B cell (primary cell): ENCODE measurements around the gene DACH1. TPM values are rescaled to one million over a fixed set of nuclear protein-coding genes. Genes with fewer than 3 reads are reported as not detected.

Source experiments
- ATAC-seq: fragments of 200-7000 bp; cut with Tn5 transposase; one replicate; pipeline ENCODE4 v1.10.0; 2021; ENCODE audit warnings: low read depth, mild to moderate bottlenecking, moderate number of reproducible peaks, moderate library complexity
- CTCF ChIA-PET: fragments of 350-600 bp; sonication (Branson Sonifier 250); formaldehyde crosslinking; loops from one replicate; lab custom pipeline; 2021; ENCODE audit warnings: antibody characterized with exemption, inconsistent platforms; lab: Charles Lee
- POLR2A ChIA-PET: fragments of 350-600 bp; sonication (Branson Sonifier 250); formaldehyde crosslinking; loops from one replicate; lab custom pipeline; 2021; ENCODE audit warnings: antibody characterized with exemption; lab: Charles Lee
- DNase-seq: peaks from one replicate; pipeline ENCODE4 v3.0.0; 2013
- H2AFZ ChIP-seq: 2 replicates; pipeline ENCODE4 v1.6.1; 2012; ENCODE audit warnings: mild to moderate bottlenecking, low read depth, low read length; ENCODE audit not compliant: insufficient read depth, poor library complexity, severe bottlenecking
- H3K27ac ChIP-seq, 2 donors: 1 replicate in 1 of 2; 2 replicates in 1 of 2; pipeline ENCODE4 v1.5.1; 2012 to 2013; ENCODE audit warnings: low read length in 2 of 2, mild to moderate bottlenecking in 2 of 2, moderate library complexity in 1 of 2
- H3K27me3 ChIP-seq, 4 experiments: fragments of 200-600 bp in 1 of 4; sonication (generic) in 1 of 4; replicated peaks in 1 of 4; 1 replicate in 2 of 4; 2 replicates in 2 of 4; pipeline versions ENCODE4 v1.6.1 to v1.7.0; 2013 to 2016; ENCODE audit warnings: low read length in 3 of 4, mild to moderate bottlenecking in 2 of 4, mixed read lengths in 1 of 4, moderate library complexity in 1 of 4; ENCODE audit not compliant: insufficient read depth in 4 of 4, control insufficient read depth in 3 of 4; ENCODE audit errors: control extremely low read depth in 1 of 4
- H3K36me3 ChIP-seq, 2 experiments: replicated peaks in 1 of 2; 1 replicate in 1 of 2; 2 replicates in 1 of 2; pipeline versions ENCODE4 v1.6.1 to v1.7.1; 2013; ENCODE audit warnings: low read length in 1 of 2; ENCODE audit not compliant: insufficient read depth in 2 of 2, control insufficient read depth in 1 of 2; ENCODE audit errors: control extremely low read depth in 1 of 2, extremely low read depth in 1 of 2
- H3K4me1 ChIP-seq, 2 donors: fragments of 200-600 bp in 1 of 2; sonication (generic) in 1 of 2; 1 replicate in 1 of 2; 2 replicates in 1 of 2; pipeline versions ENCODE4 v1.5.1 to v1.6.1; 2013 to 2017; ENCODE audit warnings: low read length in 2 of 2; ENCODE audit not compliant: control insufficient read depth in 2 of 2, insufficient read depth in 2 of 2
- H3K4me2 ChIP-seq: replicated peaks from 2 replicates; pipeline ENCODE3; 2012; ENCODE audit warnings: mild to moderate bottlenecking, low read depth, low read length; ENCODE audit not compliant: poor library complexity, severe bottlenecking
- H3K4me3 ChIP-seq, 5 experiments: fragments of 200-600 bp in 1 of 5; sonication (generic) in 1 of 5; 1 replicate in 3 of 5; 2 replicates in 2 of 5; pipeline versions ENCODE4 v1.5.1 to v1.7.0; 2011 to 2016; ENCODE audit warnings: low read length in 4 of 5, mild to moderate bottlenecking in 4 of 5, low read depth in 2 of 5, control low read depth in 1 of 5, moderate library complexity in 1 of 5; ENCODE audit not compliant: insufficient read depth in 1 of 5; ENCODE audit errors: control extremely low read depth in 1 of 5, extremely low read depth in 1 of 5
- H3K79me2 ChIP-seq: fragments of 200-600 bp; sonication (generic); one replicate; pipeline ENCODE4 v1.6.0; 2016; ENCODE audit warnings: low read length; ENCODE audit not compliant: control insufficient read depth, insufficient read depth
- H3K9ac ChIP-seq: fragments of 200-600 bp; sonication (generic); 2 replicates; pipeline ENCODE4 v1.6.1; 2017; ENCODE audit warnings: mild to moderate bottlenecking, low read length, moderate library complexity
- H3K9me3 ChIP-seq, 3 donors: one replicate each; pipeline versions ENCODE4 v1.6.1 to v1.7.1; 2013; ENCODE audit warnings: low read length in 2 of 3; ENCODE audit not compliant: control insufficient read depth in 2 of 3, insufficient read depth in 1 of 3; ENCODE audit errors: control extremely low read depth in 1 of 3
- H4K20me1 ChIP-seq: 2 replicates; pipeline ENCODE4 v1.6.0; 2012; ENCODE audit warnings: mild to moderate bottlenecking, low read length; ENCODE audit not compliant: insufficient read depth, control insufficient read depth, poor library complexity, severe bottlenecking
- H3K27ac Mint-ChIP-seq: one replicate; pipeline ENCODE4 v1.8.0; 2021; ENCODE audit warnings: mixed read lengths
- H3K27me3 Mint-ChIP-seq: one replicate; pipeline ENCODE4 v1.8.0; 2021; ENCODE audit warnings: mixed read lengths
- H3K4me1 Mint-ChIP-seq: one replicate; pipeline ENCODE4 v1.8.0; 2021; ENCODE audit warnings: mixed read lengths
- H3K4me3 Mint-ChIP-seq: one replicate; pipeline ENCODE4 v1.8.0; 2021; ENCODE audit warnings: mixed read lengths
- H3K9me3 Mint-ChIP-seq: one replicate; pipeline ENCODE4 v1.8.0; 2022; ENCODE audit warnings: mixed read lengths; ENCODE audit not compliant: insufficient read depth
- EZH2 ChIP-seq: IDR thresholded peaks from 2 replicates; pipeline ENCODE4 v1.6.1; 2012; ENCODE audit warnings: borderline replicate concordance, low read depth, mild to moderate bottlenecking, moderate library complexity, low read length; ENCODE audit not compliant: insufficient read depth, poor library complexity, severe bottlenecking
- WGBS: methylation state at CpG from one replicate; pipeline ENCODE4 v1.1.5; 2013; ENCODE audit warnings: missing lambda C conversion rate; ENCODE audit not compliant: insufficient coverage; 5-methylcytosine and 5-hydroxymethylcytosine counted together
- intact Hi-C: fragments of 100-400 bp; cut with micrococcal nuclease; formaldehyde crosslinking; loops from one replicate; pipeline ENCODE4 v1.10.0; 2022
- polyA plus RNA-seq: library from polyadenylated mRNA; depleted of rRNA; stranded (reverse); fragments of >200 nt; gene quantifications from 2 replicates; pipeline ENCODE4 v1.2.3, GENCODE V29; 2012
- total RNA-seq, 2 donors: library from RNA; stranded (reverse); fragments of 120-200 nt in 1 of 2; gene quantifications; 1 replicate in 1 of 2; 2 replicates in 1 of 2; pipeline versions ENCODE4 v1.2.3 to v1.2.4, GENCODE V29; 2013 to 2022
- TF ChIP-seq, protein P1 (sequence below): fragments of 200-600 bp; IDR thresholded peaks from one replicate; pipeline ENCODE4 v1.8.0; 2022; ENCODE audit warnings: antibody characterized with exemption, mild to moderate bottlenecking

Gene DACH1
- total and polyA plus RNA-seq, 2 donors (not counting 1 experiment from before 2014, with no cell fraction given) = not detected

DNA sequence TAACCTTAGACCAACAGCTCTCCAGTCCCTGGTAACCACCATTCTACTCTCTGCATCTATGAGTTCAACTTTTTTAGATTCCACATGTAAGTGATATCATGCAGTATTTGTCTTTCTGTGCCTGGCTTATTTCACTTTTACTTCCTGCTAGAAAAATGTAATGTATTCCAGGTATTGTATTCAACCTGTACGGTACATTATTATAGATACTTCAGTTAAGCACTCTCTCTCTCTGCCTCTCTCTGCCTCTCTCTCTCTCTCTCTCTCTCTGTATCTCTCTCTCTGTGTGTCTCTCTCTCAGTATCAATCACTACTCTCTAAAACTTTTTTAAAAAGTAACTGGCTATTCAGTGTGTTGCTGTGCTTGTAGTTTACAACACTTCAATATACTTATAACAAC lies 8.4 kb downstream of the DACH1 start:
- Histone ChIP-seq H3K27me3 (no peaks in the 10 kb centered on the region), H3K27ac (no peak overlapping the region), H2AFZ (no peak overlapping the region), H3K9me3 (no peaks in the 10 kb centered on the region), H3K9ac (no peak overlapping the region), H3K36me3 (no peaks in the 10 kb centered on the region), H4K20me1 (no peaks in the 10 kb centered on the region), H3K4me3 (no peak overlapping the region), H3K4me2 (no peak overlapping the region), H3K79me2 (no peaks in the 10 kb centered on the region), H3K4me1 (no peaks in the 10 kb centered on the region)
- Mint-ChIP-seq H3K27ac (no peak overlapping the region), H3K9me3 (no peaks in the 10 kb centered on the region), H3K4me3 (no peak overlapping the region), H3K27me3 (peaks cover 12% of the 10 kb centered on the region), H3K4me1 (no peaks in the 10 kb centered on the region)
- ChIA-PET POLR2A (no interaction called here), CTCF (no interaction called here)
- ATAC-seq = no peak
- no peak for TF ChIP-seq EZH2
- TF ChIP-seq, protein P1, sequence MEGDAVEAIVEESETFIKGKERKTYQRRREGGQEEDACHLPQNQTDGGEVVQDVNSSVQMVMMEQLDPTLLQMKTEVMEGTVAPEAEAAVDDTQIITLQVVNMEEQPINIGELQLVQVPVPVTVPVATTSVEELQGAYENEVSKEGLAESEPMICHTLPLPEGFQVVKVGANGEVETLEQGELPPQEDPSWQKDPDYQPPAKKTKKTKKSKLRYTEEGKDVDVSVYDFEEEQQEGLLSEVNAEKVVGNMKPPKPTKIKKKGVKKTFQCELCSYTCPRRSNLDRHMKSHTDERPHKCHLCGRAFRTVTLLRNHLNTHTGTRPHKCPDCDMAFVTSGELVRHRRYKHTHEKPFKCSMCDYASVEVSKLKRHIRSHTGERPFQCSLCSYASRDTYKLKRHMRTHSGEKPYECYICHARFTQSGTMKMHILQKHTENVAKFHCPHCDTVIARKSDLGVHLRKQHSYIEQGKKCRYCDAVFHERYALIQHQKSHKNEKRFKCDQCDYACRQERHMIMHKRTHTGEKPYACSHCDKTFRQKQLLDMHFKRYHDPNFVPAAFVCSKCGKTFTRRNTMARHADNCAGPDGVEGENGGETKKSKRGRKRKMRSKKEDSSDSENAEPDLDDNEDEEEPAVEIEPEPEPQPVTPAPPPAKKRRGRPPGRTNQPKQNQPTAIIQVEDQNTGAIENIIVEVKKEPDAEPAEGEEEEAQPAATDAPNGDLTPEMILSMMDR = no peak
- intact Hi-C loops = no loop called here
- no peak for DNase-seq
- no CpG with 5 or more reads among the region's 1 CpG for WGBS

DNA sequence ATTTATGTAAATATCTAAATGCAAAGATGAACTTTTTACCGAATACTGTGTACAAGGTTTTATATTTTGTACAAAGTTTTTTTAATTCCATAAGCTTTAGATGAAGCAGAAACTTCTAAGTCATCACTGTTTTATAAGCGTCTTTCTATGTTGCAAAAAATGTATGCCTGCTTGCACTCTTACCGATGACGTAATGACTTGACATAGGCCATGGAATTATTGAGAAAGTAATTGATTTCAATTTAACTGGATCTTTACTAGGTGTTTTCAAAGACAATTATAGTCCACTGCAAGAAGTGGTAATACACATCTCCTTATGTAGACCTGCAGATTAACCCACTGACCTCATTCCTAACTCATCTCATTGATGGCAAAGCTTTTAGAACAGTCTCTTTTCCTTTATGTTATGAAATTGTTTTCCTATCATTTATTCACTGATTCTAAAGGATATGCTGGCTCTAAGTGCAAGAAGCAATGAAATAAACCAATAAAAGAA lies 10.4 kb downstream of the DACH1 start:
- no peaks in the 10 kb centered on the region for H3K27me3 ChIP-seq
- POLR2A ChIA-PET = no interaction called here
- CTCF ChIA-PET = no interaction called here
- TF ChIP-seq EZH2 = no peak
- TF ChIP-seq, protein P1 = no peak
- no peaks in the 10 kb centered on the region for H3K9me3 ChIP-seq
- no peak overlapping the region for H3K4me3 Mint-ChIP-seq
- no peaks in the 10 kb centered on the region for H3K4me1 Mint-ChIP-seq
- H2AFZ ChIP-seq = no peak overlapping the region
- H3K4me2 ChIP-seq = no peak overlapping the region
- H3K9me3 Mint-ChIP-seq = no peaks in the 10 kb centered on the region
- no peak overlapping the region for H3K9ac ChIP-seq
- no peaks in the 10 kb centered on the region for H3K27me3 Mint-ChIP-seq
- no peaks in the 10 kb centered on the region for H3K4me1 ChIP-seq
- intact Hi-C loops = no loop called here
- no peak overlapping the region for H3K27ac Mint-ChIP-seq
- no peak overlapping the region for H3K4me3 ChIP-seq
- H3K27ac ChIP-seq = no peak overlapping the region
- DNase-seq (no peak), ATAC-seq (no peak)
- H3K79me2 ChIP-seq = no peaks in the 10 kb centered on the region
- no CpG with 5 or more reads among the region's 4 CpGs for WGBS
- no peaks in the 10 kb centered on the region for H4K20me1 ChIP-seq
- H3K36me3 ChIP-seq = no peaks in the 10 kb centered on the region
